ENCODE results near the gene SKAP1.

GRCh38 chr17:48127371-48128051, 302.5 kb downstream of the SKAP1 start:
- no peak for TF ChIP-seq CTCF (conservative IDR thresholded peaks at IDR 0.05 in 1 of 2, IDR thresholded peaks at IDR 0.05 in 1 of 2; ENCODE audit: extremely low read depth in 1 of 2, insufficient read depth in 1 of 2, low read depth in 1 of 2, low read length in 2 of 2)
- TF ChIP-seq EZH2 (IDR thresholded peaks at IDR 0.05; ENCODE audit: borderline replicate concordance, low read length), result no peak

Measured in mammary epithelial cell (primary cell).